DOHH2 (cell line): ENCODE measurements around the gene MRPL43.

Experiments
- CTCF ChIP-seq: fragments of 200-600 bp; sonication (generic); IDR thresholded peaks from one replicate; pipeline ENCODE4 v1.5.1; 2014; ENCODE audit warnings: antibody characterized with exemption, mild to moderate bottlenecking, low read depth, low read length; ENCODE audit not compliant: poor library complexity, severe bottlenecking
- EZH2phosphoT487 ChIP-seq: fragments of 200-600 bp; sonication (generic); IDR thresholded peaks from 2 replicates; pipeline ENCODE4 v1.6.1; 2017; ENCODE audit warnings: borderline replicate concordance, mild to moderate bottlenecking, antibody characterized with exemption, low read length, moderate library complexity, mixed read lengths

- TF ChIP-seq CTCF (no peak), EZH2phosphoT487 (no peak)
These were observed 41.4 kb upstream of the MRPL43 start for GRCh38 chr10:101028446-101029337.
